Fibroblast of villous mesenchyme (primary cell): ENCODE measurements around the gene RASSF5. TPM values are rescaled to one million over a fixed set of nuclear protein-coding genes. Genes with fewer than 3 reads are reported as not detected.

ENCODE experiments used
- DNase-seq: peaks from one replicate; pipeline ENCODE4 v3.0.0-alpha.2; 2010; ENCODE audit warnings: low read depth
- H3K4me3 ChIP-seq: 2 replicates; pipeline ENCODE4 v1.5.1; 2011; ENCODE audit warnings: low read depth, mild to moderate bottlenecking, low read length
- CTCF ChIP-seq: IDR thresholded peaks from 2 replicates; pipeline ENCODE4 v1.5.1; 2012; ENCODE audit warnings: low read depth, mild to moderate bottlenecking, low read length; ENCODE audit not compliant: insufficient read depth
- total RNA-seq: library from RNA; depleted of rRNA; stranded (reverse); fragments of >200 nt; gene quantifications from 2 replicates; pipeline ENCODE4 v1.2.3, GENCODE V29; 2012

RASSF5 gene
- total RNA-seq, 1 donor = 0.86 TPM

DNA sequence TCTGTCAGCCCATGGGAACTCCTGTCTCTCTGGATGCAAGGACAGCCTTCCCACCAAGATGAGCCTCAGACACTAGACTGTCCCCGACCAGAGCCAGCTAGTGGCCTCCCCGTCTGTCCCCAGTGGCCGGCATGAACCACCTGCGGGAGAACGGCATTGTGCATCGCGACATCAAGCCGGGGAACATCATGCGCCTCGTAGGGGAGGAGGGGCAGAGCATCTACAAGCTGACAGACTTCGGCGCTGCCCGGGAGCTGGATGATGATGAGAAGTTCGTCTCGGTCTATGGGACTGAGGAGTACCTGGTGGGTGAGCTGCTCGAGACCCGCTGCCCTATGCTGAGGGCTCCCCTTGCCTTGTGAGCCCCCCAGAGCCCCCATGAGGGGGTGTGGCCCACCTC lies 31.3 kb upstream of the RASSF5 start:
- TF ChIP-seq CTCF = no peak
- DNase-seq = no peak
- H3K4me3 ChIP-seq = no peak overlapping the region

DNA sequence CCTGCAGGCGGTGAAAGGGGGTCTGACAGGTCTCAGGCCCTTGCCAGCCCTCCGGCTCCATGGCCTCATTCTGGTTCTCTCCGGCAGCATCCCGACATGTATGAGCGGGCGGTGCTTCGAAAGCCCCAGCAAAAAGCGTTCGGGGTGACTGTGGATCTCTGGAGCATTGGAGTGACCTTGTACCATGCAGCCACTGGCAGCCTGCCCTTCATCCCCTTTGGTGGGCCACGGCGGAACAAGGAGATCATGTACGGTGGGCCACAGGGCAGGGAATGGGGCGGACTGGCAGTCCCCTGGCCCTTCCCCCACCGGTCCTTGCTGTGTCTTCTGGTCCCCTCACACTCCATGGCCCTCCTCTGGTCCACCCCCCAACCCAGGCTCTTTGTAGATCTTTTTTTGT lies 30.7 kb upstream of the RASSF5 start:
- no peak for DNase-seq
- TF ChIP-seq CTCF = no peak
- H3K4me3 ChIP-seq = no peak overlapping the region

GRCh38 chr1:206477110-206477509 lies 30.2 kb upstream of the RASSF5 start:
- DNase-seq = no peak
- H3K4me3 ChIP-seq = no peak overlapping the region
- TF ChIP-seq CTCF = no peak

GRCh38 chr1:206477581-206478380 lies 29.6 kb upstream of the RASSF5 start:
- DNase-seq = no peak
- no peak overlapping the region for H3K4me3 ChIP-seq
- no peak for TF ChIP-seq CTCF

DNA sequence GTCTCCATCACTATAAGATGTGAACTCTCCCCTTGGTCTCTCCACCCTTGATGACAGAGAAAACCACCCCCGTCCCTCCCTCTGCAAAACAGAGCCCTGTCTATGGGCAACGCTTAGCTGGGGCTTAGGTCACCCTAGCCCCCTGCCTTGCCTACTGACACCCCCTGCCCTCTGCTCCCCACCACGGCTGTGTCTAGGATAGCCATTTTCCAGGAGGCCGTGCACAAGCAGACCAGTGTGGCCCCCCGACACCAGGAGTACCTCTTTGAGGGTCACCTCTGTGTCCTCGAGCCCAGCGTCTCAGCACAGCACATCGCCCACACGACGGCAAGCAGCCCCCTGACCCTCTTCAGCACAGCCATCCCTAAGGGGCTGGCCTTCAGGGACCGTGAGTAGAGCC lies 28.6 kb upstream of the RASSF5 start:
- no peak for DNase-seq
- no peak for TF ChIP-seq CTCF
- H3K4me3 ChIP-seq = no peak overlapping the region

DNA sequence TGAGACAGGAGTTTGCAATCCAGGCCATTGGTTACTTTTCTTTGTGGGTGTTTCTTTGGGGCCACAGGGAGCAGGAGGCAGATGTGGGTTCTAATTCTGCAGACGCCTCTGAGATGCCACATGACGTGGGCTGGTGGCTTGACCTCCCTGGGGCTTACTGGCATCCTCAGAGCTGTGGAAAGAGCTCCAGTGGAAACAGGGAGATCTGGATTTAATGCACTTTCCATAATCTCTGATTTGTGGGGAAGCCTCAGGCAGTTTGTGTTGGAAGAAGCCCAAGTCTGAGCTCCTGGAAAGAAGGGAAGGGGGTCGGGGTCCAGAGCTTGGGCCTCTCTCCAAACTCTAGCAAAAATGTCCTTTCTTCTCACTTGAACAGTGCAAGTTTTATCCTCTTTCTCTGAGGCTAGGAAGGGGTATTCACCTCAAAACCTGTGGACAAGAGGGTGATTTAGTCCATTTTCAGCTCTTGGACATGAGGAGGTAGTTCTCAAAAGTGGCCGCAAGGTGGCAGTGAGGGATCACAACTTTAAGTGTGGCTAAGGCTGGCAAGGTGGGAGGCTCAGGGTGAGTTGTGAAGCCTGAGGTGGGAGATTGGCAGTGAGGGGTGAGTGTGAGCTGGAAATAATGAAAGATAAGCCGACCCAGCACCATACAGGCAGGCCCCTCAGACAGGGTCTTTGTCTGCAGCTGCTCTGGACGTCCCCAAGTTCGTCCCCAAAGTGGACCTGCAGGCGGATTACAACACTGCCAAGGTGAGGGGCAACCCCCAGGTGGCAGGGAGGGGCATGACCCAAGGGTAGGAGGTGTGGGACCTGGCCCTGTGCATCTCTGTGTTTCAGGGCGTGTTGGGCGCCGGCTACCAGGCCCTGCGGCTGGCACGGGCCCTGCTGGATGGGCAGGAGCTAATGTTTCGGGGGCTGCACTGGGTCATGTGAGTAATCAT lies 27.9 kb upstream of the RASSF5 start:
- TF ChIP-seq CTCF = peak; percentile 87
- H3K4me3 ChIP-seq = no peak overlapping the region

More for the DNA sequence above, 27.9 kb upstream of the RASSF5 start:
- DNase-seq = peak; percentile 78
